Esophagus squamous epithelium (tissue), 4 donors: ENCODE data around the gene CNKSR3.

Source experiments
- CTCF ChIP-seq, 6 experiments: fragments of 450-650 bp in 4 of 6; fragments of 200-600 bp in 2 of 6; sonication (generic) in 2 of 6; IDR thresholded peaks; one replicate each; pipeline ENCODE4 v1.5.1; 2016 to 2019; ENCODE audit warnings: antibody characterized with exemption in 6 of 6, mild to moderate bottlenecking in 4 of 6, moderate library complexity in 4 of 6
- POLR2A ChIP-seq, 4 donors: fragments of 450-650 bp; IDR thresholded peaks; one replicate each; pipeline ENCODE4 v1.6.1; 2017; ENCODE audit warnings: antibody characterized with exemption in 4 of 4, mild to moderate bottlenecking in 4 of 4, moderate library complexity in 3 of 4

DNA sequence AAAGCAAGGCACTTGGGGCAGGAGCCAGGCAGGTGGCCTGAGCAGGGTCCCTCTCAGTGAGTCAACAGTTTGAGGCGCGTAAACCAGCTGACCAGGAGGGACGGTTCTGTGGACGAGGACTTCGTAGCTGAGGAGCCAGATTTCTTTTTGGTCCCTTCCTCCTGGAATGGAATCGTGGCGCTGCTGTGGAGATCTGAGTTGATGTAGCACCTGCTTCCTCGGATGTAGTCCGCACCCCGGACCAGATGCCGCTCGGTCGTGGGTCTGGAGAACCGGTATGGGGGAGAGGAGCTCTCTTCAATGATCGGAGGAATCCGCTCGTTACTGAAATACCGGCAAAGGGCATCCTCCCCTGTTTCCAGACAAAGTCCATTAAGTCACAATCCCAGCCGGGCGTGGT is 104.2 kb downstream of the CNKSR3 start:
- TF ChIP-seq CTCF (IDR thresholded peaks at IDR 0.05), result no peak
- no peak for TF ChIP-seq POLR2A (IDR thresholded peaks at IDR 0.05)
